ENCODE results near the gene SNAP47.

The SNAP47 gene

GRCh38 chr1:227786673-227787512 lies 51.7 kb downstream of the SNAP47 start:
- Histone ChIP-seq H2BK5ac (ENCODE audit: low read depth, low read length, poor library complexity) (no peak overlapping the region), H2BK12ac (ENCODE audit: low read length) (peak overlapping the region; percentile 8), H4K8ac (ENCODE audit: low read depth, low read length) (no peak overlapping the region), H3K79me1 (ENCODE audit: low read length) (peaks cover 9% of the 10 kb centered on the region), H4K12ac (ENCODE audit: low read depth, low read length) (no peak overlapping the region), H3K14ac (ENCODE audit: low read length) (peak overlapping the region; percentile 41), H3K18ac (ENCODE audit: low read length) (peak overlapping the region; percentile 54), H3K27ac (ENCODE audit: low read depth, low read length) (no peak overlapping the region), H2AFZ (ENCODE audit: insufficient read depth, low read length, poor library complexity) (peak overlapping the region; percentile 8), H2BK120ac (ENCODE audit: insufficient read depth, low read length, poor library complexity) (peak overlapping the region; percentile 27), H3K4me1 (ENCODE audit: control insufficient read depth in 1 of 2, insufficient read depth in 2 of 2, low read length in 2 of 2) (peaks cover 16 to 24% of the 10 kb centered on the region in 2 experiments), H3K9me3 (ENCODE audit: insufficient read depth, low read depth, low read length) (peaks cover 3% of the 10 kb centered on the region), H3K23ac (ENCODE audit: low read length) (no peak overlapping the region), H3K4ac (ENCODE audit: low read depth, low read length) (no peak overlapping the region), H2AK5ac (ENCODE audit: low read length) (no peak overlapping the region), H3K4me2 (ENCODE audit: low read length) (peak overlapping the region; percentile 85), H3K4me3 (ENCODE audit: low read depth, low read length) (peak overlapping the region; percentile 66), H3K27me3 (ENCODE audit: insufficient read depth, low read length) (no peaks in the 10 kb centered on the region), H3K36me3 (ENCODE audit: control insufficient read depth in 1 of 2, insufficient read depth in 2 of 2, low read length in 2 of 2) (peaks cover 4 to 5% of the 10 kb centered on the region in 2 experiments), H4K91ac (ENCODE audit: low read depth, low read length) (peak overlapping the region; percentile 58), H3K79me2 (ENCODE audit: control insufficient read depth, insufficient read depth, low read length, poor library complexity) (no peaks in the 10 kb centered on the region), H3K9ac (ENCODE audit: low read length) (no peak overlapping the region)
- no CpG with 5 or more reads among the region's 45 CpGs for WGBS (ENCODE audit: extremely low coverage, insufficient coverage, insufficient read length)
- no peak for DNase-seq

DNA sequence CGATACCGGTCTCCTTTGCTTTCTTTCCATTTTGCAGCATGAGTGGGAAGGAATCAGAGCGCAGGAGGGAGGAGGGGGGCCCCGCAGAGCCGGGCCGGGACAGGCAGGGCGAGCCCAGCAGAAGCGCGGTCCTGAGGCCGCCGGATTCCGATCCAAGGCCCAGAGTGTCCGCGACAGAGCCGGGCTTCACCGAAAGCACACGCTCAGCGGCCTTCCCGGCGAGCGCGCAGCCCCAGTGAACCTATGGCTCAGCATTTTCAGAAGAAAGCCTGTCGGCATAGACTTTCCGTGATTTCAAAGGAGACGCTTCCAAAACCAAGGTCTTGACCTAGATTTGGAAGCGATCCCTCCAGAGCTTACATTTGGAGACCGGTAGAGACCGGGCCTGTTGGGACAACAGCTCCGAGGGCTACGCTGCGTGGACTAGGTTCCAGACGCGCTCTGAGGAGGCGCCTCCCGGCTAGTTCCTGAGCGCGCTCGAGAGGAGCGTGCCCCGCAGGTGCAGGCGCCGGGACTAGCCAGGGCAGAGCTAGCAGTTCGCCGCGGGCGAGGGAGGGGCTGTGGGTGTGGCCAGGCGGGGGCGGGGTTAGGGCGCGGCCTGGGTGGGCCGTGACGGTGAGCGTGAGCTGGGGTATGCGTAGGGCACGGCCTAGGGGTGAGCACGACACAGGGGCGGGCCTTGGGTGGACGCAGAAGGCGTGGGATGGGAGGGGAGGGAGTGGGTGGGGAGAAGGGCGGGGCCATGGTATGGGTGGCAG lies 52.5 kb downstream of the SNAP47 start:
- Histone ChIP-seq H2BK5ac (ENCODE audit: low read depth, low read length, poor library complexity) (no peak overlapping the region), H4K91ac (ENCODE audit: low read depth, low read length) (peak overlapping the region; percentile 58), H3K23ac (ENCODE audit: low read length) (no peak overlapping the region), H4K8ac (ENCODE audit: low read depth, low read length) (no peak overlapping the region), H2AFZ (ENCODE audit: insufficient read depth, low read length, poor library complexity) (peak overlapping the region; percentile 8), H3K4me1 (ENCODE audit: control insufficient read depth in 1 of 2, insufficient read depth in 2 of 2, low read length in 2 of 2) (peaks cover 19 to 24% of the 10 kb centered on the region in 2 experiments), H3K27ac (ENCODE audit: low read depth, low read length) (peak overlapping the region; percentile 18), H3K9me3 (ENCODE audit: insufficient read depth, low read depth, low read length) (peaks cover 3% of the 10 kb centered on the region), H3K27me3 (ENCODE audit: insufficient read depth, low read length) (no peaks in the 10 kb centered on the region), H3K79me1 (ENCODE audit: low read length) (peaks cover 9% of the 10 kb centered on the region), H2AK5ac (ENCODE audit: low read length) (no peak overlapping the region), H2BK120ac (ENCODE audit: insufficient read depth, low read length, poor library complexity) (peak overlapping the region; percentile 7), H3K36me3 (ENCODE audit: control insufficient read depth in 1 of 2, insufficient read depth in 2 of 2, low read length in 2 of 2) (no peaks in the 10 kb centered on the region), H3K79me2 (ENCODE audit: control insufficient read depth, insufficient read depth, low read length, poor library complexity) (no peaks in the 10 kb centered on the region), H2BK12ac (ENCODE audit: low read length) (peak overlapping the region; percentile 8), H4K12ac (ENCODE audit: low read depth, low read length) (no peak overlapping the region), H3K4me3 (ENCODE audit: low read depth, low read length) (peak overlapping the region; percentile 66), H3K18ac (ENCODE audit: low read length) (peak overlapping the region; percentile 54), H3K9ac (ENCODE audit: low read length) (no peak overlapping the region), H3K4me2 (ENCODE audit: low read length) (peak overlapping the region; percentile 85), H3K4ac (ENCODE audit: low read depth, low read length) (no peak overlapping the region), H3K14ac (ENCODE audit: low read length) (peak overlapping the region; percentile 41)
- DNase-seq: peak; percentile 85 to 92
- WGBS (ENCODE audit: extremely low coverage, insufficient coverage, insufficient read length): no CpG with 5 or more reads among the region's 60 CpGs

GRCh38 chr1:227788271-227789083 lies 53.2 kb downstream of the SNAP47 start:
- no peak overlapping the region for H3K27ac ChIP-seq (ENCODE audit: low read depth, low read length)
- H3K4ac ChIP-seq (ENCODE audit: low read depth, low read length): no peak overlapping the region
- H3K79me2 ChIP-seq (ENCODE audit: control insufficient read depth, insufficient read depth, low read length, poor library complexity): no peaks in the 10 kb centered on the region
- no peaks in the 10 kb centered on the region for H3K36me3 ChIP-seq (ENCODE audit: control insufficient read depth in 1 of 2, insufficient read depth in 2 of 2, low read length in 2 of 2)
- H3K14ac ChIP-seq (ENCODE audit: low read length): no peak overlapping the region
- H4K91ac ChIP-seq (ENCODE audit: low read depth, low read length): no peak overlapping the region
- H2BK120ac ChIP-seq (ENCODE audit: insufficient read depth, low read length, poor library complexity): no peak overlapping the region
- H4K12ac ChIP-seq (ENCODE audit: low read depth, low read length): no peak overlapping the region
- no CpG with 5 or more reads among the region's 68 CpGs for WGBS (ENCODE audit: extremely low coverage, insufficient coverage, insufficient read length)
- DNase-seq: peak; percentile 40 to 72
- no peak overlapping the region for H4K8ac ChIP-seq (ENCODE audit: low read depth, low read length)
- no peak overlapping the region for H2BK12ac ChIP-seq (ENCODE audit: low read length)
- no peaks in the 10 kb centered on the region for H3K27me3 ChIP-seq (ENCODE audit: insufficient read depth, low read length)
- peak overlapping the region; percentile 91 for H3K4me2 ChIP-seq (ENCODE audit: low read length)
- peaks cover 3% of the 10 kb centered on the region for H3K9me3 ChIP-seq (ENCODE audit: insufficient read depth, low read depth, low read length)
- no peak overlapping the region for H2BK5ac ChIP-seq (ENCODE audit: low read depth, low read length, poor library complexity)
- H3K23ac ChIP-seq (ENCODE audit: low read length): no peak overlapping the region
- H2AFZ ChIP-seq (ENCODE audit: insufficient read depth, low read length, poor library complexity): no peak overlapping the region
- no peak overlapping the region for H2AK5ac ChIP-seq (ENCODE audit: low read length)
- H3K79me1 ChIP-seq (ENCODE audit: low read length): peaks cover 14% of the 10 kb centered on the region
- H3K4me1 ChIP-seq (ENCODE audit: control insufficient read depth in 1 of 2, insufficient read depth in 2 of 2, low read length in 2 of 2): peaks cover 26 to 30% of the 10 kb centered on the region in 2 experiments
- H3K18ac ChIP-seq (ENCODE audit: low read length): no peak overlapping the region
- H3K4me3 ChIP-seq (ENCODE audit: low read depth, low read length): peak overlapping the region; percentile 84
- H3K9ac ChIP-seq (ENCODE audit: low read length): peak overlapping the region; percentile 5
